HEK293 (cell line): ENCODE results near the gene STX18.

Experiments
- CTCF ChIA-PET: fragments of 350-600 bp; formaldehyde crosslinking; extraction: SDS; loops from one replicate; lab custom pipeline; 2021; ENCODE audit warnings: antibody characterized with exemption; lab: Yijun Ruan, JAX
- POLR2A ChIA-PET: fragments of 300-600 bp; formaldehyde crosslinking; extraction: SDS; loops from one replicate; lab custom pipeline; 2020; ENCODE audit warnings: antibody characterized with exemption, inconsistent platforms; lab: Yijun Ruan, JAX
- H3K27ac ChIP-seq: fragments of 200-500 bp; sonication (Bioruptor generic); 2 replicates; pipeline ENCODE4 v1.5.1; 2014; ENCODE audit warnings: low read depth, low read length, control low read depth, inconsistent platforms; ENCODE audit errors: extremely low read depth
- H3K36me3 ChIP-seq, 2 experiments: fragments of 200-500 bp in 1 of 2; sonication (Bioruptor generic) in 1 of 2; 1 replicate in 1 of 2; 2 replicates in 1 of 2; pipeline ENCODE4 v1.5.1; 2014 to 2017; ENCODE audit warnings: inconsistent platforms in 2 of 2, low read length in 2 of 2; ENCODE audit not compliant: control insufficient read depth in 2 of 2, insufficient read depth in 1 of 2
- H3K4me1 ChIP-seq: fragments of 200-500 bp; sonication (Bioruptor generic); 2 replicates; pipeline ENCODE4 v1.5.1; 2014; ENCODE audit warnings: mild to moderate bottlenecking, low read length, inconsistent platforms; ENCODE audit not compliant: control insufficient read depth, insufficient read depth
- H3K4me3 ChIP-seq: 2 replicates; pipeline ENCODE4 v1.5.1; 2011; ENCODE audit warnings: low read depth, mild to moderate bottlenecking, control low read depth, low read length, moderate library complexity
- H3K9me3 ChIP-seq: fragments of 200-500 bp; sonication (Bioruptor generic); 2 replicates; pipeline ENCODE4 v1.5.1; 2014; ENCODE audit warnings: low read depth, low read length, inconsistent platforms; ENCODE audit not compliant: control insufficient read depth, insufficient read depth
- GFI1B ChIP-seq: fragments of 450-650 bp; formaldehyde crosslinking; IDR thresholded peaks from 2 replicates; pipeline ENCODE4 v1.5.1; 2016; ENCODE audit warnings: missing biosample characterization, missing genetic modification characterization
- GLI2 ChIP-seq: fragments of 450-650 bp; formaldehyde crosslinking; IDR thresholded peaks from 2 replicates; pipeline ENCODE4; 2017; ENCODE audit warnings: missing biosample characterization, missing genetic modification characterization, low read depth, borderline replicate concordance
- HOXD13 ChIP-seq: sonication (generic); formaldehyde crosslinking; IDR thresholded peaks from 2 replicates; pipeline ENCODE4 v1.8.0; 2022; ENCODE audit warnings: missing genetic modification reagents, borderline replicate concordance
- IKZF3 ChIP-seq: fragments of 450-650 bp; IDR thresholded peaks from 2 replicates; pipeline ENCODE4 v1.5.0; 2018; ENCODE audit warnings: missing biosample characterization, mild to moderate bottlenecking, missing genetic modification characterization, moderate library complexity
- KLF10 ChIP-seq: fragments of 450-650 bp; IDR thresholded peaks from 2 replicates; pipeline ENCODE4 v1.5.1; 2018; ENCODE audit warnings: missing biosample characterization, mild to moderate bottlenecking, missing genetic modification characterization
- KLF8 ChIP-seq: fragments of 450-650 bp; formaldehyde crosslinking; IDR thresholded peaks from 2 replicates; pipeline ENCODE4 v1.5.1; 2016; ENCODE audit warnings: missing biosample characterization, missing genetic modification characterization
- ZBTB17 ChIP-seq: fragments of 450-650 bp; formaldehyde crosslinking; IDR thresholded peaks from 2 replicates; pipeline ENCODE4 v1.5.1; 2016; ENCODE audit warnings: missing biosample characterization, missing genetic modification characterization
- ZEB2 ChIP-seq: fragments of 450-650 bp; formaldehyde crosslinking; IDR thresholded peaks from 2 replicates; pipeline ENCODE4 v1.5.1; 2016; ENCODE audit warnings: missing biosample characterization, missing genetic modification characterization
- ZNF155 ChIP-seq: fragments of 450-650 bp; formaldehyde crosslinking; IDR thresholded peaks from 2 replicates; pipeline ENCODE4 v1.5.1; 2016; ENCODE audit warnings: missing biosample characterization, missing genetic modification characterization
- ZNF23 ChIP-seq: fragments of 450-650 bp; formaldehyde crosslinking; IDR thresholded peaks from 2 replicates; pipeline ENCODE4 v1.5.1; 2016; ENCODE audit warnings: missing biosample characterization, missing genetic modification characterization, borderline replicate concordance
- ZNF24 ChIP-seq: fragments of 450-650 bp; formaldehyde crosslinking; IDR thresholded peaks from 2 replicates; pipeline ENCODE4 v1.5.1; 2016; ENCODE audit warnings: missing biosample characterization, missing genetic modification characterization
- ZNF248 ChIP-seq: fragments of 450-650 bp; formaldehyde crosslinking; IDR thresholded peaks from 2 replicates; pipeline ENCODE4 v1.5.1; 2017; ENCODE audit warnings: missing biosample characterization, missing genetic modification characterization
- ZNF350 ChIP-seq: fragments of 450-650 bp; formaldehyde crosslinking; IDR thresholded peaks from 2 replicates; pipeline ENCODE4 v1.5.0; 2017; ENCODE audit warnings: missing biosample characterization, mild to moderate bottlenecking, missing genetic modification characterization
- ZNF354C ChIP-seq: fragments of 450-650 bp; formaldehyde crosslinking; IDR thresholded peaks from 2 replicates; pipeline ENCODE4 v1.5.1; 2016; ENCODE audit warnings: missing biosample characterization, missing genetic modification characterization, low read depth, borderline replicate concordance
- ZNF37A ChIP-seq: fragments of 450-650 bp; IDR thresholded peaks from 2 replicates; pipeline ENCODE4 v1.5.1; 2018; ENCODE audit warnings: missing biosample characterization, missing genetic modification characterization
- ZNF600 ChIP-seq: fragments of 450-650 bp; formaldehyde crosslinking; IDR thresholded peaks from 2 replicates; pipeline ENCODE4 v1.5.1; 2016; ENCODE audit warnings: missing biosample characterization, missing genetic modification characterization
- ZNF654 ChIP-seq: fragments of 450-650 bp; formaldehyde crosslinking; IDR thresholded peaks from 2 replicates; pipeline ENCODE4 v1.5.1; 2016; ENCODE audit warnings: low read depth, missing biosample characterization, missing genetic modification characterization
- ZNF768 ChIP-seq: fragments of 450-650 bp; formaldehyde crosslinking; IDR thresholded peaks from 2 replicates; pipeline ENCODE4 v1.5.1; 2018; ENCODE audit warnings: missing biosample characterization, mild to moderate bottlenecking, missing genetic modification characterization
- TF ChIP-seq, protein P1 (sequence below): fragments of 450-650 bp; formaldehyde crosslinking; IDR thresholded peaks from 2 replicates; pipeline ENCODE4 v1.5.1; 2017; ENCODE audit warnings: missing biosample characterization, missing genetic modification characterization
- TF ChIP-seq, protein P2 (sequence below): fragments of 450-650 bp; formaldehyde crosslinking; IDR thresholded peaks from 2 replicates; pipeline ENCODE4 v1.5.1; 2016; ENCODE audit warnings: missing biosample characterization, missing genetic modification characterization
- TF ChIP-seq, protein P3 (sequence below): fragments of 450-650 bp; formaldehyde crosslinking; IDR thresholded peaks from 2 replicates; pipeline ENCODE4 v1.5.1; 2016; ENCODE audit warnings: missing biosample characterization, missing genetic modification characterization
- TF ChIP-seq, protein P4 (sequence below): fragments of 450-650 bp; formaldehyde crosslinking; IDR thresholded peaks from 2 replicates; pipeline ENCODE4 v1.5.1; 2016; ENCODE audit warnings: missing biosample characterization, missing genetic modification characterization
- TF ChIP-seq, protein P5 (sequence below): fragments of 450-650 bp; formaldehyde crosslinking; IDR thresholded peaks from 2 replicates; pipeline ENCODE4 v1.5.1; 2016; ENCODE audit warnings: missing biosample characterization, missing genetic modification characterization

The STX18 gene

DNA sequence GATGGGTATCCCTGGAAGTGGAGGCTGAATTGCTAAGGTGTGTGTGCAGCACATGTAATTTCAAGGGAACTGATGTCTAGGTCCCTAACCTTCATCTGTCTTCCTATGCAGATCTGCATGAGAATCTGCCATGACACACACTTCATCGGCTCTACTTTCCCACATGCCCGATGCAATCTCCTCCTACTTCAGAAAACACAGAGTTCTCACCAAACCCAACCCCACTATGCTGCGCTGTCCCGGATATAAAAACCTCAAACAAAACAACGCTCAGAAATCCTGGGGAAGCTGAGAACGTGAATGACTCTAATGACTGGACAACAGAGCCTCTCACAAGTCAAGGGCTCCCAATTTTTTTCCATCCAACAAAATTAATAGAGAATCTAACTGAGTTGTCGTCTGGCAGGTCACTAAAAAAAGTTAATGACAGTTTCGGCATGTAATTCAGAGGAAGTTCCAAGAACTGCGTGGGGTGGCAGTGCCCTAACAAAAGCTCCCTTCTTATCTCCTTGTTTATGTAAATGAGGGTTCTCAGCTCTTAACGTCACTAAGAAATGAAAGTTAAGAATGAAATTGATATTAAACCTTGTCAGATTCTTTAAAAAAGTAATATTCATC lies 39.0 kb downstream of the STX18 start (continued):
- TF ChIP-seq, protein P1, sequence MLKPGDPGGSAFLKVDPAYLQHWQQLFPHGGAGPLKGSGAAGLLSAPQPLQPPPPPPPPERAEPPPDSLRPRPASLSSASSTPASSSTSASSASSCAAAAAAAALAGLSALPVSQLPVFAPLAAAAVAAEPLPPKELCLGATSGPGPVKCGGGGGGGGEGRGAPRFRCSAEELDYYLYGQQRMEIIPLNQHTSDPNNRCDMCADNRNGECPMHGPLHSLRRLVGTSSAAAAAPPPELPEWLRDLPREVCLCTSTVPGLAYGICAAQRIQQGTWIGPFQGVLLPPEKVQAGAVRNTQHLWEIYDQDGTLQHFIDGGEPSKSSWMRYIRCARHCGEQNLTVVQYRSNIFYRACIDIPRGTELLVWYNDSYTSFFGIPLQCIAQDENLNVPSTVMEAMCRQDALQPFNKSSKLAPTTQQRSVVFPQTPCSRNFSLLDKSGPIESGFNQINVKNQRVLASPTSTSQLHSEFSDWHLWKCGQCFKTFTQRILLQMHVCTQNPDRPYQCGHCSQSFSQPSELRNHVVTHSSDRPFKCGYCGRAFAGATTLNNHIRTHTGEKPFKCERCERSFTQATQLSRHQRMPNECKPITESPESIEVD (tag by site-specific recombination) = peak; percentile 60
- TF ChIP-seq, protein P2, sequence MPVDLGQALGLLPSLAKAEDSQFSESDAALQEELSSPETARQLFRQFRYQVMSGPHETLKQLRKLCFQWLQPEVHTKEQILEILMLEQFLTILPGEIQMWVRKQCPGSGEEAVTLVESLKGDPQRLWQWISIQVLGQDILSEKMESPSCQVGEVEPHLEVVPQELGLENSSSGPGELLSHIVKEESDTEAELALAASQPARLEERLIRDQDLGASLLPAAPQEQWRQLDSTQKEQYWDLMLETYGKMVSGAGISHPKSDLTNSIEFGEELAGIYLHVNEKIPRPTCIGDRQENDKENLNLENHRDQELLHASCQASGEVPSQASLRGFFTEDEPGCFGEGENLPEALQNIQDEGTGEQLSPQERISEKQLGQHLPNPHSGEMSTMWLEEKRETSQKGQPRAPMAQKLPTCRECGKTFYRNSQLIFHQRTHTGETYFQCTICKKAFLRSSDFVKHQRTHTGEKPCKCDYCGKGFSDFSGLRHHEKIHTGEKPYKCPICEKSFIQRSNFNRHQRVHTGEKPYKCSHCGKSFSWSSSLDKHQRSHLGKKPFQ (tag by site-specific recombination) = 0 out of 2 replicates have a peak, but pooled peaks have one; percentile 14
- TF ChIP-seq ZBTB17 (tag by site-specific recombination) (peak; percentile 39; the same call in 1 of the 2 replicates), ZNF600 (tag by site-specific recombination) (peak; percentile 58; the same call in 1 of the 2 replicates)

DNA sequence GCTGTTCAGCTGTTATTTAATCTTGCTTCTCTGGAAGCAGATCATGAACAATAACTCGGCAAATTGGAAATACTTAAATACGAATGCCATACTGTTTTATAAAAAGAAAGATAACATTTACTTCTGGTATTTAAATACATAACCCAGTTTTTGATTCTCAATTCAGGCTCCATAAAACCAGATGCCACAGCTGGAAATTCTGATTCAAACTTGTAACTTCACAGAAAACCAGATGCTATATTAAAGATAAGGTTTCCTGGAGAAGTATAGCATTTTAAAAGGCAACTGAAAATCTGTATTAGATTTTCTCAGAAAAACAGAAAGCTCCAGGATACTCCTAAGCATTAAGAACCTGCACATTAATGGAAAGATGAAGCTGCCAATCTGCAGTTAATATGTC lies 40.2 kb downstream of the STX18 start:
- POLR2A ChIA-PET = no interaction called here

More for the DNA sequence above, 40.2 kb downstream of the STX18 start:
- H3K36me3 ChIP-seq = no peaks in the 10 kb centered on the region
- CTCF ChIA-PET = interaction anchor here (1.0 kb wide), 1 partner anchor 17 kb away, joined by 3 read pairs; no protein-coding TSS in a partner anchor
- TF ChIP-seq GFI1B (no peak), IKZF3 (tag by site-specific recombination) (no peak), KLF10 (tag by site-specific recombination) (no peak), ZNF768 (tag by site-specific recombination) (no peak), ZNF354C (no peak), ZNF350 (tag by site-specific recombination) (no peak), KLF8 (no peak), ZNF24 (no peak), ZEB2 (no peak), ZNF155 (tag by site-specific recombination) (no peak), ZNF23 (tag by site-specific recombination) (no peak), GLI2 (tag by site-specific recombination) (no peak), ZNF248 (tag by site-specific recombination) (no peak), ZNF654 (no peak), HOXD13 (CRISPR knock-in tag) (no peak), ZNF37A (tag by site-specific recombination) (no peak)
- TF ChIP-seq, protein P3, sequence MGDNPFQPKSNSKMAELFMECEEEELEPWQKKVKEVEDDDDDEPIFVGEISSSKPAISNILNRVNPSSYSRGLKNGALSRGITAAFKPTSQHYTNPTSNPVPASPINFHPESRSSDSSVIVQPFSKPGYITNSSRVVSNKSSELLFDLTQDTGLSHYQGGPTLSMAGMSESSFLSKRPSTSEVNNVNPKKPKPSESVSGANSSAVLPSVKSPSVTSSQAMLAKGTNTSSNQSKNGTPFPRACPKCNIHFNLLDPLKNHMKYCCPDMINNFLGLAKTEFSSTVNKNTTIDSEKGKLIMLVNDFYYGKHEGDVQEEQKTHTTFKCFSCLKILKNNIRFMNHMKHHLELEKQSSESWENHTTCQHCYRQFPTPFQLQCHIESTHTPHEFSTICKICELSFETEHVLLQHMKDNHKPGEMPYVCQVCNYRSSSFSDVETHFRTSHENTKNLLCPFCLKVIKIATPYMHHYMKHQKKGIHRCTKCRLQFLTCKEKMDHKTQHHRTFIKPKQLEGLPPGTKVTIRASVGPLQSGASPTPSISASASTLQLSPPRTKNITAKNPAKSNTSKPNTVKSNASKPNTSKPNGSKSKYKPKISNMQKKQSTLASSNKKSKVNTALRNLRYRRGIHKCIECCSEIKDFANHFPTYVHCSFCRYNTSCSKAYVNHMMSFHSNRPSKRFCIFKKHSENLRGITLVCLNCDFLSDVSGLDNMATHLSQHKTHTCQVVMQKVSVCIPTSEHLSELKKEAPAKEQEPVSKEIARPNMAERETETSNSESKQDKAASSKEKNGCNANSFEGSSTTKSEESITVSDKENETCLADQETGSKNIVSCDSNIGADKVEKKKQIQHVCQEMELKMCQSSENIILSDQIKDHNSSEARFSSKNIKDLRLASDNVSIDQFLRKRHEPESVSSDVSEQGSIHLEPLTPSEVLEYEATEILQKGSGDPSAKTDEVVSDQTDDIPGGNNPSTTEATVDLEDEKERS = no peak
- TF ChIP-seq, protein P4, sequence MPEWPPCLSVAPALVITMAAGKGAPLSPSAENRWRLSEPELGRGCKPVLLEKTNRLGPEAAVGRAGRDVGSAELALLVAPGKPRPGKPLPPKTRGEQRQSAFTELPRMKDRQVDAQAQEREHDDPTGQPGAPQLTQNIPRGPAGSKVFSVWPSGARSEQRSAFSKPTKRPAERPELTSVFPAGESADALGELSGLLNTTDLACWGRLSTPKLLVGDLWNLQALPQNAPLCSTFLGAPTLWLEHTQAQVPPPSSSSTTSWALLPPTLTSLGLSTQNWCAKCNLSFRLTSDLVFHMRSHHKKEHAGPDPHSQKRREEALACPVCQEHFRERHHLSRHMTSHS = no peak
- TF ChIP-seq, protein P5, sequence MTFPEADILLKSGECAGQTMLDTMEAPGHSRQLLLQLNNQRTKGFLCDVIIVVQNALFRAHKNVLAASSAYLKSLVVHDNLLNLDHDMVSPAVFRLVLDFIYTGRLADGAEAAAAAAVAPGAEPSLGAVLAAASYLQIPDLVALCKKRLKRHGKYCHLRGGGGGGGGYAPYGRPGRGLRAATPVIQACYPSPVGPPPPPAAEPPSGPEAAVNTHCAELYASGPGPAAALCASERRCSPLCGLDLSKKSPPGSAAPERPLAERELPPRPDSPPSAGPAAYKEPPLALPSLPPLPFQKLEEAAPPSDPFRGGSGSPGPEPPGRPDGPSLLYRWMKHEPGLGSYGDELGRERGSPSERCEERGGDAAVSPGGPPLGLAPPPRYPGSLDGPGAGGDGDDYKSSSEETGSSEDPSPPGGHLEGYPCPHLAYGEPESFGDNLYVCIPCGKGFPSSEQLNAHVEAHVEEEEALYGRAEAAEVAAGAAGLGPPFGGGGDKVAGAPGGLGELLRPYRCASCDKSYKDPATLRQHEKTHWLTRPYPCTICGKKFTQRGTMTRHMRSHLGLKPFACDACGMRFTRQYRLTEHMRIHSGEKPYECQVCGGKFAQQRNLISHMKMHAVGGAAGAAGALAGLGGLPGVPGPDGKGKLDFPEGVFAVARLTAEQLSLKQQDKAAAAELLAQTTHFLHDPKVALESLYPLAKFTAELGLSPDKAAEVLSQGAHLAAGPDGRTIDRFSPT (tag by site-specific recombination) = no peak
- TF ChIP-seq, all 188 proteins: peak for 0
- Histone ChIP-seq H3K9me3 (no peaks in the 10 kb centered on the region), H3K4me3 (no peak overlapping the region), H3K4me1 (no peaks in the 10 kb centered on the region), H3K27ac (no peak overlapping the region)
